T-helper 17 cell (primary cell): Measurements from ENCODE around the gene FOXB1. TPM values are rescaled to one million over a fixed set of nuclear protein-coding genes. Genes with fewer than 3 reads are reported as not detected.

Experiments
- ATAC-seq: fragments of 150-1000 bp; cut with Tn5 transposase; 2 replicates; pipeline ENCODE4 v1.10.0; 2021; ENCODE audit warnings: mild to moderate bottlenecking, moderate library complexity
- DNase-seq, 3 donors: peaks; one replicate each; pipeline versions ENCODE4 v3.0.0 to v3.0.0-alpha.2; 2020 to 2021
- H3K9me3 ChIP-seq: one replicate; pipeline ENCODE4 v1.7.0; 2013; ENCODE audit warnings: low read length, mild to moderate bottlenecking; ENCODE audit not compliant: control insufficient read depth, poor library complexity, severe bottlenecking
- H3K27ac Mint-ChIP-seq: one replicate; pipeline ENCODE4 v1.8.0; 2022; ENCODE audit warnings: mild to moderate bottlenecking, moderate library complexity, mixed read lengths
- H3K27me3 Mint-ChIP-seq: one replicate; pipeline ENCODE4 v1.8.0; 2022; ENCODE audit warnings: mixed read lengths
- H3K36me3 Mint-ChIP-seq: one replicate; pipeline ENCODE4 v1.8.0; 2022; ENCODE audit warnings: low read depth, mixed read lengths
- H3K4me1 Mint-ChIP-seq: one replicate; pipeline ENCODE4 v1.8.0; 2022; ENCODE audit warnings: mild to moderate bottlenecking, mixed read lengths
- H3K4me3 Mint-ChIP-seq: one replicate; pipeline ENCODE4 v1.8.0; 2022; ENCODE audit warnings: mild to moderate bottlenecking, moderate library complexity, mixed read lengths
- total RNA-seq, 4 donors: library from RNA in 2 of 4; stranded (reverse) in 2 of 4; gene quantifications; one replicate each; pipeline ENCODE4 v1.2.3 and lab custom pipeline; 2022 to 2026

Gene FOXB1
- total RNA-seq, 2 donors from 2014 or later = 0.21 to 0.22 TPM

DNA sequence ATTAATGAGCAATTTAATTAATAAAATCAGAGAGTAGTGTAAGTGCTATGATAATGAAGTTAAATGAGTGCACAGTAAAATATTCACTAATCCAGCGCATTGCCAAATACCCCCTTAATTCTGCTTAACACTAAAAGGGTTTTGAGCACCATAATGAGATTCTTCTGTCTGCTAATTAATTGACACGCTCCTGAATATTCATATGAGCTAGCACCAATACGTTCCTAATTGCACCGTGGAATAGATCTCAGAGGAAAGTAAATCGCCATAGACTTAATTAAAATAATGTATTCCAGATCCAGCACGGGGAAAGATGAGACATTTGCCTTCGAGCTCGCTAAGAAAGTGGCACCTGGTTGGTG, 9.6 kb upstream of the FOXB1 start:
- no peak for ATAC-seq
- peaks cover 22% of the 10 kb centered on the region for H3K4me1 Mint-ChIP-seq

DNA sequence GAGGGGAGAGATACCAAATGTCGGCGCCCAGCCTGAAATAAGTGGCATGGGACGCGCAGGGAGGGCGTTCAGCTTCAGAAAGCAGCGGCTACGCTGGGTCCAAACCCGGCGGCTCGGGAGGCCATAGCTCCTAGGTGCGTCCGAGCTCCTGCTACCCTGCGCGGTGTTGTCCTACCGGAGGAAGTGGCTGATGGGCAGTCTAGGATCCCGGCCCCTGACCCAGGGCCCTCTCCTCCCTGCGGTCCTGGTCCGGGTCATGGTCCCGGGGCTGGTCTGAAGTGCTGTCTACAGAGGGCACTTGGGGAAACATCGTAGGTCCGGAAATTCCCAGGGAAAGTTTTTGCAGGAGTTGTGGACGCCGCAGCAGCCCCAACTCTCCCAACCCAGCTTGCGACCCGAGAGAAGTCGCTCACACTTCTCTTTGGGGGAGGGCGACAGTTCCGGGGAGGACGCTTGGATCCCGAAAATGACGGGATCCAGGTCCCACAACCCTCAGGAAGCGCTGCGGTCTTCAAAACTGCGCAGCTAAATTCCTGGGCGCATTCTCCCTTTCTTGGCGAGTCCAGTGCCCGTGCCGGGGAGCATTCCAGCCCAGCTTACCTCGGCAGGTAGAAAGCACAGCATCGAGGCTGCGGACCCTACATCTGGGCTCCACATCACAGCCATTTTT, 9.1 kb upstream of the FOXB1 start:
- no peaks in the 10 kb centered on the region for H3K9me3 ChIP-seq
- Mint-ChIP-seq H3K27ac (peak overlapping the region; percentile 89), H3K27me3 (peaks cover 95% of the 10 kb centered on the region), H3K4me1 (peaks cover 20% of the 10 kb centered on the region), H3K36me3 (no peaks in the 10 kb centered on the region), H3K4me3 (peak overlapping the region; percentile 43)
- ATAC-seq = no peak
- DNase-seq = no peak

More for the DNA sequence above, 9.6 kb upstream of the FOXB1 start:
- peak overlapping the region; percentile 43 for H3K4me3 Mint-ChIP-seq
- no peak for DNase-seq
- no peaks in the 10 kb centered on the region for H3K9me3 ChIP-seq
- H3K27me3 Mint-ChIP-seq = peaks cover 94% of the 10 kb centered on the region
- H3K36me3 Mint-ChIP-seq = peaks cover 2% of the 10 kb centered on the region
- peak overlapping the region; percentile 89 for H3K27ac Mint-ChIP-seq

DNA sequence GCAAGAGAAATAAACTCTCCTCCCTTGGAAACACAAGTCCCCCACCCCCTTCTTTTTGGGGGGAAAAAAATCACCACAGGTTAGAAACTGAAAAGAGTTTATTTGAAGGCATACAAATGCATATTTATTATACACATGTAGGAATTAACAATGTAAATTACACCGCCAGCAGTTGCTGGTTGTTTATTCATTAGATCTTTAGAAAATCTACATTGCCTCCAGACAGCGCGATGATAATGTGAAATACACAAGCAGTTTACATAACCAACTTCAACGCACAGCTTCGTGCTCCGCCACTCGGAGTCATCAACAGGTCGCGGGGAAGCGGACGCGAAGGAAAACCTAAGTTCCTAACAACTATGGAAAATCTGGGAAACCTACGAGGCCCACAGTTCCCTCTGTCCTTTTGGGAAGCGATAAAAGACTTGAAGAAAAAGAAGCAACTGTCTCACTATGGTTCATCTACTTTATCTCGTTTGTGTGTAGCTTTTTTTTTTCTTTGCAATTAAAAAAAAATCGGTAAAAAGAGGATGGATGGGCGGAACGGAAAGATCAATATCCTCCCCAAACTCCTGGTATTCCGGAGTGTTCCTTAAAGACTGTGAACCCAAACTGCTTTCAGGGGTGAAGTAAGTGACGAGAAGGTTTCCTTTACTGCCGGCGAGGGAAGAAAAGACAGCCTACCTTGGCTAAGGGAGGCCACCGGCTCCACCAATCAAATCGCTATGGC, 8.4 kb upstream of the FOXB1 start:
- Mint-ChIP-seq H3K4me1 (peaks cover 24% of the 10 kb centered on the region), H3K4me3 (peak overlapping the region; percentile 50), H3K27ac (peak overlapping the region; percentile 89), H3K27me3 (peaks cover 99% of the 10 kb centered on the region), H3K36me3 (peaks cover 3% of the 10 kb centered on the region)
- DNase-seq = no peak
- no peak for ATAC-seq
- no peaks in the 10 kb centered on the region for H3K9me3 ChIP-seq

DNA sequence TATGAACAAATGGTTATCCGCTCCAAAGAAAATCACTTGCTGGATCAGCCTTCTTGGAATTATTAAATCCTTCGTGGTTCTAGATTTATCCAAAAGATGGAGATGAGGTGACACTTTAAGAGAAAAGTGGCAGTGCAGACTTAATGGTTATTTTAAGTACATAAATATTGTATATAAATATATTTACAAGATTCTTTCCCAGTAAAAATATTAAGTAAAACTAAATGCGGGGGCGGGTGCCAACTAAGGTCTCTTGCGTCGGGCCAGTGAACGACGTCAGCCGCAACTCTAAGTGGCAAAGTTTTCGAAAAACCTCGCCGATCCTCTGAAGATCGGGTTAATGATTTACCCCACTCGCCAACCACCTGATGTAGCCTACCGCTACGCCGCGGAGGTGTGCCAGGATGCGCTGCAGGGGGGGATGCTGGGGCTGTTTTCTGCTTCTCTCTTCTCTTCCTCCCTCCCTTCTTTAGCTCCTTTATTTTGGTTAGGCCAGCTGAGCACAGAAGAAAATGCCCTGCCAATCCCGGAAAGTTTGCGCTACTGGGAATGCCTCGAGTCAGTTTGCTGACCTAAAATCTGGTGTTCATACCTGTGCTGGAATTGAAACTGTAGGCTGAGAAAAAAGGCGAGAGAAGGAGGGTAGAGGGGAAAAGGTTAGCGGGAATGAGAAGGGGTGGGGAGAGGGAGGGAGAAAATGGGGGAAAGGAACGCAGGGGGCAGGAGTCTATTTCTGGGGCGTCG, 7.6 kb upstream of the FOXB1 start:
- ATAC-seq (no peak), DNase-seq (no peak)
- H3K9me3 ChIP-seq = peaks cover 7% of the 10 kb centered on the region
- peak overlapping the region; percentile 89 for H3K27ac Mint-ChIP-seq
- H3K4me1 Mint-ChIP-seq = peaks cover 27% of the 10 kb centered on the region
- peaks cover 99% of the 10 kb centered on the region for H3K27me3 Mint-ChIP-seq
- H3K36me3 Mint-ChIP-seq = peaks cover 3% of the 10 kb centered on the region
- H3K4me3 Mint-ChIP-seq = peak overlapping the region; percentile 73

DNA sequence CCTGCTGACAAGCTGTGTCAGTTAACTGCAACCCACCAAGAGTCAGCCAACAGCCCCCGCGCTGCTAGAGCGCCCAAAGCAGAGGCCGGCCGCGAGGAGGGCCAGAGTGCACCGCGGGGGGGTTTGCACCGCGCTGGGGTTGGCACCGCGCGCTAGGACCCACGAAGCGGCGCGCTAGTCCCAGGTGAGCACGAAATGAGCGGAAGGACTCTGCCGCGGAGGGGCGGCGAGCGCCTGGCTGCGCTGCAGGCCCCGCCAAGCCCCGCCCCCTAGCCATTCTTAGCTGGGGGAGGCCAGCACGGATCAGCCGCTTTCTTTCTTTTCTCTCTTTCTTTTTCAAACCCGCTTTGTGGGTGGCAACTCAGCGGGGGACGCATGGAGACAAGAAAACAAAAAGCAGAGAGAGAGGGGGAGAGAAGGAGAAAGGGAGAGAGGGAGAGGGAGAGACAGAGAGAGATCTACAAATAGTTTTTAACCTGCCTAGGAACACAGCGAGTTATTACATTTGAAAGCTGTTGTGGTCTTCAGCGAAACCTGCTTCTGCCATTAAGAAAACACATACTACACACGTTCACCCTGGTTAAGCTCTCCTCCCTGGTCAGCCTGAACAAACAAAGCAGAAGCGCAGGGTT, 6.9 kb upstream of the FOXB1 start:
- H3K9me3 ChIP-seq = peaks cover 7% of the 10 kb centered on the region
- peak in 2 of 3 donors; percentile 35 to 46 for DNase-seq
- Mint-ChIP-seq H3K27ac (peak overlapping the region; percentile 89), H3K36me3 (peaks cover 3% of the 10 kb centered on the region), H3K4me3 (peak overlapping the region; percentile 73), H3K27me3 (peaks cover 99% of the 10 kb centered on the region), H3K4me1 (peaks cover 29% of the 10 kb centered on the region)
- ATAC-seq = peak; percentile 78

DNA sequence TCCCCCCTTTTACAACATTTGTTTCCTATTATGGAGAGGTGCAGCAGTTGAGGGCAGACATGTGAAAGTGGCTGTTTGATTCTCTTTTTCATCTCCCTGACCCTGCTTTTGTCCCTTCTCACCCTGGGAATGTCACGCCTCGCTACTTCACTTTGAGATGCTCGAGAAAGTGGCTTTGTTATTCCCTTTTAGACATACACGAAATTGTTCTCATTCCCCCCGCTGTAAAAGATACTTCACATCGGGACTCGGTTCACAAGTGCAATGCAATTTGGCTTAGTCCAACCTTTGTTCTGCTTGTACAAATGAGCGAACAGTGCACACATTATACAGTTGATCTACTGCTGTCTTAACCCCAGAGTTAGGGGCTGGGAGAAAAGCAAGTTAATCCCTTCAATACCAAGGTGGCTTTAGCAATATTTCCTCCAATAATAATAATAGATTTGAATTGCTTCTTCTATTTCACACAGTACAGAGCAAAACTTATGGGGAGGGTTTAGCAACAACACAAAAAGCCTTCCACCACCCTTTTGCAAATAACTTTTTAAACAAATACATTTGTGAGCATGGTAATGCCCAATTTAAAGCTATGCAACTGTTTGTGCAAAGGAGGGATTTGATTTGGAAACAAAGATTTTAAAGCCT, 5.7 kb upstream of the FOXB1 start:
- Mint-ChIP-seq H3K27me3 (peaks cover 97% of the 10 kb centered on the region), H3K4me3 (no peak overlapping the region), H3K36me3 (peaks cover 3% of the 10 kb centered on the region), H3K27ac (peak overlapping the region; percentile 75), H3K4me1 (peaks cover 29% of the 10 kb centered on the region)
- ATAC-seq (no peak), DNase-seq (no peak)
- peaks cover 14% of the 10 kb centered on the region for H3K9me3 ChIP-seq

DNA sequence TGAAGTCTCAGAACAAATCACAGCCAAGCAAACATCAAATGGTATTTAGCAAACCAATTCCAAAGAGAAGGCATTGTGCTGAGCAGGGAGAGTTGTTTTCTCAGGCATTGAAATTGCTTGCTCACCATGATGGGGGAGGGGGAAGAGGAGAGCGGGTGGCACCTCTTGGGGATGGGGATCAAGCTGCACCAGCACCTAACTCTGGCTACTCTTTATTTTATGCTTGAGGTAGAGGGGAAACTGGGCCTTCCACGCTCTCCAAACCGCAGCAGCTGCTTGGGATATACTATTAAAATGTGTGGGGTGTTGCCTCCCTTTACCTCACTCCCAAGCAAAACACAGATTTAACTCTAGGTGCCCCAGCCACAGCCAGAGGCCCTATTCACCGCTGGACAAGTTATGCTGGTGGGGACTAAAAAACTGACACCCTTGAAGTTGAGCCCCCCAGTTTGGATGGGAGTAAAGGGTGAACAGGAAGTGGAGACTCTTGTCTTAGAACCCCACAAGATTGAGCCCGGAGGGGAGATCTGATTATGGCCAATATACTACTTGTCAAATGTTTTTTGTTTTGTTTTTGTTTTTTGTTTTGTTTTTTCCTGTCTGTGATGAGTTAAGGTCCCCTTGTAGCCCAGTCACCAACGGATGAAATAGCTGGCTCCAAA, 5.0 kb upstream of the FOXB1 start:
- peaks cover 14% of the 10 kb centered on the region for H3K9me3 ChIP-seq
- Mint-ChIP-seq H3K36me3 (peaks cover 3% of the 10 kb centered on the region), H3K27me3 (peaks cover 97% of the 10 kb centered on the region), H3K4me3 (peak overlapping the region; percentile 19), H3K4me1 (peaks cover 27% of the 10 kb centered on the region), H3K27ac (peak overlapping the region; percentile 75)
- DNase-seq = no peak
- no peak for ATAC-seq

DNA sequence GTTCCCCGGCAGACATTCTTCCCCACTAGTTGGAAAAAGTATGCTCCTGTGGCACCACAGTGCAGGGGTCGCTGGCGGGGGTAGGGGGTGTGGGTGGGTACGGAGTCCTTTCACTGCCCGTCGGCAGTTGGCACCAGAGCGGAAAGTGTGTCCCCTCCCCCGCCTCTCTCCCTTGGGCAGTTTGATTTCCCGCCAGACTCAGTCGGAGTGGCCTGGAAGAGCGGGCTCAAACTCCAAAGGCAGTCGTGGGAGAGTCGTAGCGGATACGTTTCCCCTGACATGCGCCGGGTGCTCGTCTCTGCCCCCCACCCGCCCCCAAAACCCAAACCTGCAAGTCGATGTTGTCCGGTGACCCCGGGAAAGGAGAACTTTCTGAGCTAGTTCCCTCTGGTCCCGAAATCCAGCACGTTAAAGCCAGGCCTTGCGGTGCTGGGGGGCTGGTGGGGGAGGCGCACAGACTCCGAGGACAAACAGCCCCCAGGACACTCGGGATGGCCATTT, 4.4 kb upstream of the FOXB1 start:
- H3K9me3 ChIP-seq = peaks cover 14% of the 10 kb centered on the region
- Mint-ChIP-seq H3K4me1 (peaks cover 26% of the 10 kb centered on the region), H3K4me3 (peak overlapping the region; percentile 19), H3K27me3 (peaks cover 97% of the 10 kb centered on the region), H3K36me3 (peaks cover 3% of the 10 kb centered on the region), H3K27ac (peak overlapping the region; percentile 75)
- ATAC-seq = no peak
- DNase-seq = no peak

DNA sequence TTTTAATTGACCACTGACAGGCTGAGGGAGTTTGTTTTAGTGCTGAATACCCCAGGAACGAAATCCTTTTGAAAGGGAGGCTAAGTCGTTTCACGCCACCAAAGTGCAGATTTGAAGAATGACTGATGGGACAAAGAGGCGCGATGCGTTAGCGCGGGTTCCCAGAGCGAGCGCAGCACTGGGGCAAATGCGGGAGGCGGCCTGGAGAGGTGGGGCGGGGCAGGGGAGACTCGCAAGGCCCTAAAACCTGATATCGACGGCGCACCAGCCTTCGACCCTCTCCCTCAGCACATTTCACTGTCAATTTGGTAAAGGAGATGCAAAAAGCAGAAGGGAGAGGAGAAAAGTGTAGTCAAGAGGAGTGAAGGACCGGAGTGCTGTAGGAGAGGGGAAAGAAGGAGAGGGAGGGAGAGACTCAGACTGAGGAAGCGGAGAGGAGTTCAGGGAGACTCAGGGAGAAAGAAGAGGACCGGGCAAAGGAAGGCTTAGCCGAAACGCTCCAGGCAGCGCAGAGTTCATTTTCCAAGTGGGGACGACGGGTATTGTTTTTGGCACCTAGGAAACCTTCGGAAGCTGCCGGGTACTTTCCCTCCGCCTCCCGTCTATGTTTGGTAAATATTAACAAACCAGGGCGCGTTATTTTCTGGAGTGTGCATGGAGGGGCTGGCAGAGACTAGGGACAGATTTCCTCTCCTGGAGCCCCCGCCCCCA, 3.8 kb upstream of the FOXB1 start:
- no peak for DNase-seq
- Mint-ChIP-seq H3K27ac (peak overlapping the region; percentile 75), H3K27me3 (peaks cover 97% of the 10 kb centered on the region), H3K4me1 (peaks cover 30% of the 10 kb centered on the region), H3K4me3 (peak overlapping the region; percentile 75), H3K36me3 (peaks cover 3% of the 10 kb centered on the region)
- ATAC-seq = no peak
- H3K9me3 ChIP-seq = peaks cover 14% of the 10 kb centered on the region

DNA sequence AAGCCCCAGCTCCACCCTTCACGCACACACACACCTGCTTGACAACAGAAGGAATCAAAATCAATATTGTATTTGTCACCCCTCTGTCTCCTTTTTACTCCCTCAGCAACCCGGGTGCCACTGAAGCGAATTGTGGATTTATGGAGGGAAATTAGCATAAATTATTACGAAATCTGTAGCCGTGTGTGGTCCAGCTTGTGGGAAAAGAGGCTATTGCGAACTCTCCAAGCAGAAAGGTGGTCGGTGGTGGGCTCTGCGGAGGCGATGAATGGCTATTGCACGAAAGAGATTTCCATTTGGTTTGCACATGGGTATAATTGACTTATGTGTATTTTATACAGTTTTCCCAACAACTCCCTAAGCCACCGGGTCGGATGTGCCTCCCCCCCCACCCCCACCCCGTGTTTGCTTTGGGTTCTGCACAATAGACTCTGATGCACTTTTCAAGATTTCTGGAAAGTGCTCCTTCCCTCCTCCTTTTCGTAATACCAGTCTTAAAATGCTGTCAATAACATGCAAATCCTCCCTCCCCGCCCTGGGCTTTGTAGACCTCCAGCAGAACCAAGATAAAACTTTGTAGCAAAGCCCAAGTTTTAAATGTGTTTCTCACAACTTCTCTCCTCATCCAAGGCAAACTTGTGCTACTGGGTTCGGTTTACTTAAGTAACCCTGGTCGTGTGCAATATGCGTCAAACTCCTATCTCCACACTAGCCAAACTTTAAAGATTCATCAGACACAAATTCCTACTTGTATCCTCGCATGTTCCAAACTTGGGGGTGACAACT, 3.1 kb upstream of the FOXB1 start:
- no peak for DNase-seq
- no peak for ATAC-seq
- H3K4me1 Mint-ChIP-seq = peaks cover 38% of the 10 kb centered on the region
- peak overlapping the region; percentile 19 for H3K4me3 Mint-ChIP-seq
- H3K27me3 Mint-ChIP-seq = peaks cover 97% of the 10 kb centered on the region
- peaks cover 3% of the 10 kb centered on the region for H3K36me3 Mint-ChIP-seq
- H3K27ac Mint-ChIP-seq = peak overlapping the region; percentile 69
- H3K9me3 ChIP-seq = peaks cover 14% of the 10 kb centered on the region
